PC-3 (cell line): ENCODE data around the gene CCDC194.

Experiments used
- CTCF ChIP-seq: fragments of 300-600 bp; sonication (generic); conservative IDR thresholded peaks from 2 replicates; pipeline ENCODE4 v1.5.1; 2017; ENCODE audit warnings: antibody characterized with exemption, low read depth, mild to moderate bottlenecking, low read length
- EZH2 ChIP-seq: fragments of 300-600 bp; sonication (generic); IDR thresholded peaks from one replicate; pipeline ENCODE4 v1.6.1; 2017; ENCODE audit warnings: antibody characterized with exemption, mild to moderate bottlenecking, low read length; ENCODE audit not compliant: unreplicated experiment
- EZH2phosphoT487 ChIP-seq: fragments of 300-600 bp; sonication (generic); IDR thresholded peaks from 2 replicates; pipeline ENCODE4 v1.6.1; 2018; ENCODE audit warnings: mild to moderate bottlenecking, antibody characterized with exemption, low read length, borderline replicate concordance

GRCh38 chr19:17419154-17419620 is 25.2 kb upstream of the CCDC194 start:
- TF ChIP-seq EZH2phosphoT487 (no peak), CTCF (no peak), EZH2 (no peak)
